Lower leg skin (tissue), 4 donors: ENCODE measurements around the gene RAB3GAP2. TPM values are rescaled to one million over a fixed set of nuclear protein-coding genes. Genes with fewer than 3 reads are reported as not detected.

Experiments used
- DNase-seq, 2 donors: peaks; one replicate each; pipeline ENCODE4 v3.0.0-alpha.2; 2019; ENCODE audit warnings: low spot score in 2 of 2
- H3K4me3 ChIP-seq: fragments of 200-600 bp; sonication (generic); 2 replicates; pipeline ENCODE4 v1.5.1; 2017; ENCODE audit warnings: mild to moderate bottlenecking, low read depth; ENCODE audit not compliant: poor library complexity, severe bottlenecking
- POLR2A ChIP-seq, 2 donors: fragments of 450-650 bp; IDR thresholded peaks; one replicate each; pipeline ENCODE4 v1.6.1; 2016 to 2017; ENCODE audit warnings: antibody characterized with exemption in 2 of 2, mild to moderate bottlenecking in 1 of 2, moderate library complexity in 1 of 2
- WGBS, 2 donors: methylation state at CpG; one replicate each; pipeline ENCODE4 v1.1.5; 2018; 5-methylcytosine and 5-hydroxymethylcytosine counted together
- intact Hi-C: fragments of 100-400 bp; cut with DNase I; formaldehyde crosslinking; loops from one replicate; pipeline ENCODE4 v1.15.0; 2023; ENCODE audit warnings: low total_unique reads
- total RNA-seq, 4 donors: library from RNA; depleted of rRNA; stranded (reverse); fragments of >200 nt; gene quantifications; one replicate each; pipeline ENCODE4 v1.1.0, GENCODE V29; 2016
- TF ChIP-seq, protein P1 (sequence below), 3 donors: fragments of 450-650 bp; IDR thresholded peaks; one replicate each; pipeline ENCODE4 v1.5.1; 2016; ENCODE audit warnings: antibody characterized with exemption in 3 of 3, mild to moderate bottlenecking in 3 of 3, moderate library complexity in 2 of 3

RAB3GAP2 gene
- total RNA-seq, 4 donors from 2014 or later: 14.7 to 24.2 (median 19.9) TPM

DNA sequence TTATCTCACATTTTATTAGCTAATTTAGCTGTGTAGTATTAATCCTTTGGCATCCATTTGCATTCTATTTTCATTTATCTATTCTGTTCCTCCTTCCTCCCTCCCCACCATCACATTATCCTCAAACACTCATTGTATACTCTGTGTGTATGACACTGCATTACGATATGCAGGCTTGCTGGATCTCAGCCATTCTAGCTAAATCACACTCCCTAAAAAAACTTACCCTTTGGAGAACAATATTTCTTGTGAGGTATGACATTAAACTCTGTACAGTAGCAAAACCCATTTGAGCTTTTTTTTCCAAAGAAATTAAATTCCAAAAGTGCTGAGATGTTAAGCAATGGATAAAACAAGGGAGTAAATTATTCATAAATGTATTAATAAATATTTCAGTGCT is 11.4 kb upstream of the RAB3GAP2 start:
- DNase-seq: no peak
- 50 to 59% methylated on average over 1 of the region's 1 CpG for WGBS, 2 donors
- TF ChIP-seq POLR2A (IDR thresholded peaks at IDR 0.05): no peak
- TF ChIP-seq, protein P1, sequence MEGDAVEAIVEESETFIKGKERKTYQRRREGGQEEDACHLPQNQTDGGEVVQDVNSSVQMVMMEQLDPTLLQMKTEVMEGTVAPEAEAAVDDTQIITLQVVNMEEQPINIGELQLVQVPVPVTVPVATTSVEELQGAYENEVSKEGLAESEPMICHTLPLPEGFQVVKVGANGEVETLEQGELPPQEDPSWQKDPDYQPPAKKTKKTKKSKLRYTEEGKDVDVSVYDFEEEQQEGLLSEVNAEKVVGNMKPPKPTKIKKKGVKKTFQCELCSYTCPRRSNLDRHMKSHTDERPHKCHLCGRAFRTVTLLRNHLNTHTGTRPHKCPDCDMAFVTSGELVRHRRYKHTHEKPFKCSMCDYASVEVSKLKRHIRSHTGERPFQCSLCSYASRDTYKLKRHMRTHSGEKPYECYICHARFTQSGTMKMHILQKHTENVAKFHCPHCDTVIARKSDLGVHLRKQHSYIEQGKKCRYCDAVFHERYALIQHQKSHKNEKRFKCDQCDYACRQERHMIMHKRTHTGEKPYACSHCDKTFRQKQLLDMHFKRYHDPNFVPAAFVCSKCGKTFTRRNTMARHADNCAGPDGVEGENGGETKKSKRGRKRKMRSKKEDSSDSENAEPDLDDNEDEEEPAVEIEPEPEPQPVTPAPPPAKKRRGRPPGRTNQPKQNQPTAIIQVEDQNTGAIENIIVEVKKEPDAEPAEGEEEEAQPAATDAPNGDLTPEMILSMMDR (IDR thresholded peaks at IDR 0.05): no peak
- no peak overlapping the region for H3K4me3 ChIP-seq
- intact Hi-C loops: no loop called here

DNA sequence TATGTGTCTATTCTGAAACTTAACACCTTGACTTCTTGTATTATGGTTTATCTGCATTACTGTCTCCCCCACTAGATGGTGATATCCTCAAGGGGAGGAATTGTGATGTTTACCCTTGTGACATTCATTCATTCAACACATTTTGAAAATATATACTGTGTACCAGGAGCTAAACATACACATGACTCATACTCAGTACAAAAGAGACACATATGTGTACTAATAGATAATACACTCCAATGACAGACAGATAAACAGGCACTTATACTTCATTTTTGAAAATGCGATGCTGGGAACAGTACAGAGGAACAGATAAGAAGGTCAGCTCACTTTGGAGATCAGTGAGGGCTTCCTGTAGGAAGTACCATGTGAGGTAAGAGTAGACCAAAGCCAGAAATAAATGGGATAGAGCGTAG is 8.9 kb upstream of the RAB3GAP2 start:
- TF ChIP-seq, protein P1 (IDR thresholded peaks at IDR 0.05): no peak
- TF ChIP-seq POLR2A (IDR thresholded peaks at IDR 0.05): no peak
- WGBS, 2 donors: 89 to 91% methylated on average over 2 of the region's 2 CpGs
- intact Hi-C loops: no loop called here
- H3K4me3 ChIP-seq: no peak overlapping the region
- no peak for DNase-seq

DNA sequence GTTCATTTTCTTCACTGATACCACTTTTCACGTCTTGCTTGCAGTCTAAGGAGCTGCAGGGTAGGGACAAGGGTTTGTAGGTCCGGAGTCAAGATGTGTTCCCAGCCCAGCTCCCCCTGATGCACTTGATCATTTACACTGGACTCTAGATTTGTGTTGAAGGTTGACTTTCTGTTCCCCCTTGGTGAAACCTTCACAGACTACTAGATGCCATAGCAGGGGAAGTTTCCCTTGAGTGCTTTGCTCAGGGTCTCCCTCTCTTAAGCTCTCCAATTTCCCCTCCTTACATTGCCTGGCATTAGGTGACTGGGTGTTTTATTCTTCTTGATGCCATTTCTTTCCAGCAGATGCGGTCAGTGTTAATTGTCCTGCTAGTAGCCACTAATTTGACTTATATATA is 8.0 kb upstream of the RAB3GAP2 start:
- 77 to 92% methylated on average over 3 of the region's 3 CpGs for WGBS, 2 donors

DNA sequence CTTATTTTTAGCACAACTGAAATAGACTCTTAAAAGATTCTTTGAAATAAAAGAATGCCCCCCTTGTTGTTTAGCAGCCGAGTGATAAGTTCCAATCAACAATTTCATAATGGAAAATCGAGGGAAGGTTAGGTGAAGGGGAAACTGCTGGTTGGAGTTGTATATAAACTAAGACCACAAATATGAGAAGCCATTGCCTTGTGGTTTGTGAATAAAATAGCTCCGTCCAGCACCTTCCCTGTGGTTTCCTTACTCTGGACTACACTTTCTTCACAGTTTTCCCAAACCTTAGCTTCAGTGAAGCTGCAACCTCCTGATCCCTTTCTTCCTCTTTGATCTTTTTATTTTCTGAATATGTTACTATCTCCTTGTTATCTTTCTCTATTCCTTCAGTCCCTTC is 6.7 kb upstream of the RAB3GAP2 start:
- TF ChIP-seq, protein P1 (IDR thresholded peaks at IDR 0.05): no peak
- TF ChIP-seq POLR2A (IDR thresholded peaks at IDR 0.05): no peak
- no peak for DNase-seq
- intact Hi-C loops: no loop called here
- H3K4me3 ChIP-seq: no peak overlapping the region
- 61 to 64% methylated on average over 3 of the region's 3 CpGs for WGBS, 2 donors

More for the DNA sequence above, 8.0 kb upstream of the RAB3GAP2 start:
- no peak overlapping the region for H3K4me3 ChIP-seq
- no peak for DNase-seq
- intact Hi-C loops: no loop called here
- TF ChIP-seq, protein P1 (IDR thresholded peaks at IDR 0.05): no peak
- no peak for TF ChIP-seq POLR2A (IDR thresholded peaks at IDR 0.05)

DNA sequence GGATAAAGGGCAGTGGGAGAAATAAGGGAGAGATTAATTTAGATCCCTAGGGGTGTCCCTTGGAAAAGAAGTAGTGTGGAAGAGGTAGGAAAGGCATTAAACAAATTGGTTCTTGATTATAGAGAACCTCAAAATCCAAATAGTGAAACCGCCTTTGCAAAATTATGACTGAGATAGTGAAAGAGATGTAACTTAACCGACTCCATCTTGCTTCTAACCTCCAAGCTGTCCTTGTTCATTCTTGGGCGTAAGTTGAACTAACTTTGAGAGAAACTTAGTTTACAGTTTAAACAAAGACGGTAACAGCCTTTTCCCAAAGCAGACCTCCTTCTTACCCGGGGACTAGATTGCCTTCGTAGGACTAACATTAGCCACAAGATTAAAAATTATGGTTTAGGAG is 3.2 kb upstream of the RAB3GAP2 start:
- TF ChIP-seq, protein P1 (IDR thresholded peaks at IDR 0.05): no peak
- TF ChIP-seq POLR2A (IDR thresholded peaks at IDR 0.05): no peak
- intact Hi-C loops: no loop called here
- WGBS, 2 donors: 95 to 97% methylated on average over 6 of the region's 6 CpGs
- no peak for DNase-seq
- H3K4me3 ChIP-seq: no peak overlapping the region

DNA sequence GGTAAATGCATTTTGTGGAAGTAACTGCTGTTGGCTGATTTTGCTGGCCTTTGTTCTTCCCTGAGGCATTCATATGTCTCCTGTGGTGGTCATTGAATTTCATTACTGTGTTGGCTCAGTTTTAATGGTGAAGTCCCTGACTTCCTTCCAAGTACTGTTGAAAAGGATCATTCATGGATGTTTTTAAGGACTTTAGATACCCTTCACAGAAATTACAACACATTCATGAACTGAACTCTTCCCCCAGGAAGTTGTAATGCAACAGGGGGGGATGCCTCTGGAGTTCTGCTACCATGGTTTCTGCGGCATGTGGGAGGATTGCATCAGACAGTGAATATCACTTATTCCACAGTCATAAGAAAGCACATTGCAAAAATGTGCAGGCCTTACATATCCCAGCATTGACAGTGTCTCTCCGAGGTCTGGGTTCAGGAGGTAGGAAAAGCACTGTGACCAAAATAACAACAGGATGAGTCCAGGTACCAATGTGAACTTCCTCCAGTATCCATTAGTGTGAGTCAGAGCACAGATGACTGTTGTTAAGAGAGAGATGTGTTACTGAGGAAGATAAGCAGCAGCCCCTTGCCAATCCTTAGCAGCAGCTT is 2.1 kb upstream of the RAB3GAP2 start:
- TF ChIP-seq, protein P1 (IDR thresholded peaks at IDR 0.05): no peak
- TF ChIP-seq POLR2A (IDR thresholded peaks at IDR 0.05): no peak
- no peak for DNase-seq
- intact Hi-C loops: no loop called here
- no peak overlapping the region for H3K4me3 ChIP-seq
- WGBS, 2 donors: 87 to 88% methylated on average over 2 of the region's 2 CpGs
